ENCODE data around the gene ELOB. TPM values are rescaled to one million over a fixed set of nuclear protein-coding genes. Genes with fewer than 3 reads are reported as not detected.

The ELOB gene
- total RNA-seq, 1 donor from 2014 or later: 183 TPM

GRCh38 chr16:2819939-2820835 is 43.1 kb upstream of the ELOB start:
- TF ChIP-seq CTCF (IDR thresholded peaks at IDR 0.05; ENCODE audit: partially characterized antibody, unreplicated experiment): no peak
- Mint-ChIP-seq H3K27ac (ENCODE audit: unreplicated experiment) (no peak overlapping the region), H3K4me3 (ENCODE audit: unreplicated experiment) (no peak overlapping the region), H3K36me3 (ENCODE audit: unreplicated experiment) (no peaks in the 10 kb centered on the region), H3K9me3 (ENCODE audit: unreplicated experiment) (peaks cover 2% of the 10 kb centered on the region), H3K4me1 (ENCODE audit: low read depth, unreplicated experiment) (peaks cover 7% of the 10 kb centered on the region), H3K27me3 (ENCODE audit: unreplicated experiment) (peaks cover 7% of the 10 kb centered on the region)
- DNase-seq: no peak

DNA sequence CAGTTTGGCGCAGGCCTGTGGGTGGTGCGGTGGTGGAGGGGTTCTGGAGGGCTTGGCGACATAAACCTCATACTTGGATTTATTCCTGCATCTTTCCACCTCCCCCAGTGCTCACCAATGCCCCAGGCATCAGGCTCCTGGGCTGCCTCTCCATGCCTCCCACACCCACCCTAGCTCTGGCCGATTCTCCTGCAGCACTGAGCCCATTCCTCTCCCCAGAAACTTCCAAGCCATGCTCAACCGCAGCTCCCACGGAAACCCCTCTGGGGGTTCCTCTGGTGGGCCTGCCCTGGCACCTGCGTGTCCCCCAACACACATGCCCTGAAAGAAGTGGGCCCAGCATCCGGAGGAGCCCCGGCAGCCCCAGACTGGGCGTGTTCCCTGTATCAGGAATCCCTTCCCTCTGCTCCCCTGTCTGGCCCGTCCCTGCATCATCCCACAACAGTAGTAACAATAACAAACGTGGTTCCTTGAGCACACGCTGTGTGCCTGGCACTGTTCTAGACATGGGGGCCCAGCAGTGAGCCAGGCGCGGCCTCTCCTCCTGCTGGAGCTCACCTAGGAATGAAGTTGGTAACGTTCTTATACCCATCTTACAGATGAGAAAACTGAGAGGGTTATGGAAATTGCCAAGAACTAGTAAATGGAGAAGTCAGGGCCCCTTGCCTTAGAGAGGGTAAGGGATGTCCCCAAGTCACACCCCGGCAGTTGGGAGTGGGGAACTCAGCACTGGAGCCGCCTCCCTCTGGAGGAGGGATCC is 42.3 kb upstream of the ELOB start:
- Mint-ChIP-seq H3K27ac (ENCODE audit: unreplicated experiment) (no peak overlapping the region), H3K9me3 (ENCODE audit: unreplicated experiment) (peaks cover 4% of the 10 kb centered on the region), H3K36me3 (ENCODE audit: unreplicated experiment) (no peaks in the 10 kb centered on the region), H3K4me1 (ENCODE audit: low read depth, unreplicated experiment) (peaks cover 7% of the 10 kb centered on the region), H3K4me3 (ENCODE audit: unreplicated experiment) (no peak overlapping the region), H3K27me3 (ENCODE audit: unreplicated experiment) (peaks cover 5% of the 10 kb centered on the region)
- TF ChIP-seq CTCF (IDR thresholded peaks at IDR 0.05; ENCODE audit: partially characterized antibody, unreplicated experiment): no peak
- no peak for DNase-seq

GRCh38 chr16:2818272-2818876 is 41.3 kb upstream of the ELOB start:
- H3K27me3 Mint-ChIP-seq (ENCODE audit: unreplicated experiment): peaks cover 5% of the 10 kb centered on the region
- no peaks in the 10 kb centered on the region for H3K36me3 Mint-ChIP-seq (ENCODE audit: unreplicated experiment)
- H3K27ac Mint-ChIP-seq (ENCODE audit: unreplicated experiment): no peak overlapping the region
- no peak for DNase-seq
- H3K4me3 Mint-ChIP-seq (ENCODE audit: unreplicated experiment): no peak overlapping the region
- H3K4me1 Mint-ChIP-seq (ENCODE audit: low read depth, unreplicated experiment): peaks cover 7% of the 10 kb centered on the region
- peaks cover 6% of the 10 kb centered on the region for H3K9me3 Mint-ChIP-seq (ENCODE audit: unreplicated experiment)
- TF ChIP-seq CTCF (IDR thresholded peaks at IDR 0.05; ENCODE audit: partially characterized antibody, unreplicated experiment): no peak

GRCh38 chr16:2817340-2818271 is 40.5 kb upstream of the ELOB start:
- peaks cover 4% of the 10 kb centered on the region for H3K9me3 Mint-ChIP-seq (ENCODE audit: unreplicated experiment)
- H3K27me3 Mint-ChIP-seq (ENCODE audit: unreplicated experiment): peaks cover 5% of the 10 kb centered on the region
- no peak overlapping the region for H3K4me3 Mint-ChIP-seq (ENCODE audit: unreplicated experiment)
- no peaks in the 10 kb centered on the region for H3K36me3 Mint-ChIP-seq (ENCODE audit: unreplicated experiment)
- peaks cover 7% of the 10 kb centered on the region for H3K4me1 Mint-ChIP-seq (ENCODE audit: low read depth, unreplicated experiment)
- no peak for DNase-seq
- no peak overlapping the region for H3K27ac Mint-ChIP-seq (ENCODE audit: unreplicated experiment)
- no peak for TF ChIP-seq CTCF (IDR thresholded peaks at IDR 0.05; ENCODE audit: partially characterized antibody, unreplicated experiment)
